IPS-15b (cell line): ENCODE measurements around the gene ADH4.
"Not testable (repeated sequence)": the region's sequence is repeated elsewhere in the genome, so short reads cannot be mapped to it uniquely, and the experiment has no call there.

Source experiments
- H3K27me3 ChIP-seq: one replicate; pipeline ENCODE4 v1.6.1; 2013; ENCODE audit warnings: low read length; ENCODE audit not compliant: control insufficient read depth, insufficient read depth
- H3K36me3 ChIP-seq: one replicate; pipeline ENCODE4 v1.6.1; 2013; ENCODE audit warnings: low read length; ENCODE audit not compliant: control insufficient read depth, insufficient read depth
- H3K4me1 ChIP-seq: one replicate; pipeline ENCODE4 v1.6.1; 2013; ENCODE audit warnings: mild to moderate bottlenecking, low read length; ENCODE audit not compliant: control insufficient read depth, insufficient read depth
- H3K4me3 ChIP-seq: one replicate; pipeline ENCODE4 v1.5.1; 2013; ENCODE audit warnings: low read depth, low read length
- H3K9ac ChIP-seq: one replicate; pipeline ENCODE4 v1.6.1; 2013; ENCODE audit warnings: low read depth, mild to moderate bottlenecking, low read length
- H3K9me3 ChIP-seq: one replicate; pipeline ENCODE4 v1.6.1; 2013; ENCODE audit warnings: mild to moderate bottlenecking, low read length; ENCODE audit not compliant: control insufficient read depth, insufficient read depth

Gene ADH4

GRCh38 chr4:99126376-99126775, 17.7 kb downstream of the ADH4 start:
- H3K27me3 ChIP-seq: no peaks in the 10 kb centered on the region
- H3K9ac ChIP-seq: no peak overlapping the region
- no peaks in the 10 kb centered on the region for H3K36me3 ChIP-seq
- H3K4me3 ChIP-seq: no peak overlapping the region
- peaks cover 6% of the 10 kb centered on the region for H3K9me3 ChIP-seq
- no peaks in the 10 kb centered on the region for H3K4me1 ChIP-seq

GRCh38 chr4:99121008-99121407, 23.1 kb downstream of the ADH4 start:
- no peaks in the 10 kb centered on the region for H3K9me3 ChIP-seq
- H3K4me1 ChIP-seq: no peaks in the 10 kb centered on the region
- no peaks in the 10 kb centered on the region for H3K36me3 ChIP-seq
- H3K27me3 ChIP-seq: no peaks in the 10 kb centered on the region
- no peak overlapping the region for H3K9ac ChIP-seq
- no peak overlapping the region for H3K4me3 ChIP-seq

- Histone ChIP-seq H3K36me3 (no peaks in the 10 kb centered on the region), H3K4me3 (no peak overlapping the region), H3K4me1 (no peaks in the 10 kb centered on the region), H3K27me3 (no peaks in the 10 kb centered on the region), H3K9ac (no peak overlapping the region), H3K9me3 (no peaks in the 10 kb centered on the region)
These were observed 23.6 kb downstream of the ADH4 start for GRCh38 chr4:99120501-99120900.

- Histone ChIP-seq H3K9me3 (no peaks in the 10 kb centered on the region), H3K4me1 (no peaks in the 10 kb centered on the region), H3K4me3 (no peak overlapping the region), H3K9ac (no peak overlapping the region), H3K36me3 (no peaks in the 10 kb centered on the region), H3K27me3 (no peaks in the 10 kb centered on the region)
These were observed 26.0 kb downstream of the ADH4 start for GRCh38 chr4:99117876-99118693.

- H3K36me3 ChIP-seq, H3K27me3 ChIP-seq, H3K9me3 ChIP-seq, H3K4me3 ChIP-seq, H3K9ac ChIP-seq, H3K4me1 ChIP-seq: not testable (repeated sequence)
These were observed 26.8 kb downstream of the ADH4 start for GRCh38 chr4:99117122-99117841.

- not testable (repeated sequence) for H3K4me1 ChIP-seq, H3K36me3 ChIP-seq, H3K27me3 ChIP-seq, H3K4me3 ChIP-seq, H3K9ac ChIP-seq, H3K9me3 ChIP-seq
These were observed 34.8 kb downstream of the ADH4 start for GRCh38 chr4:99109286-99109685.

GRCh38 chr4:99104153-99104552, 39.9 kb downstream of the ADH4 start:
- Histone ChIP-seq H3K9ac (no peak overlapping the region), H3K27me3 (no peaks in the 10 kb centered on the region), H3K4me1 (peaks cover 5% of the 10 kb centered on the region), H3K9me3 (no peaks in the 10 kb centered on the region), H3K4me3 (no peak overlapping the region), H3K36me3 (no peaks in the 10 kb centered on the region)

- Histone ChIP-seq H3K9ac (no peak overlapping the region), H3K27me3 (no peaks in the 10 kb centered on the region), H3K4me1 (peaks cover 5% of the 10 kb centered on the region), H3K9me3 (no peaks in the 10 kb centered on the region), H3K4me3 (no peak overlapping the region), H3K36me3 (no peaks in the 10 kb centered on the region)
These were observed 40.9 kb downstream of the ADH4 start for GRCh38 chr4:99103166-99103565.

- Histone ChIP-seq H3K36me3 (no peaks in the 10 kb centered on the region), H3K9me3 (no peaks in the 10 kb centered on the region), H3K27me3 (no peaks in the 10 kb centered on the region), H3K4me1 (peaks cover 2% of the 10 kb centered on the region), H3K9ac (no peak overlapping the region), H3K4me3 (no peak overlapping the region)
These were observed 41.5 kb downstream of the ADH4 start for GRCh38 chr4:99102634-99103033.

- H3K4me3 ChIP-seq: no peak overlapping the region
- no peaks in the 10 kb centered on the region for H3K9me3 ChIP-seq
- H3K36me3 ChIP-seq: no peaks in the 10 kb centered on the region
These were observed 43.2 kb downstream of the ADH4 start for GRCh38 chr4:99100876-99101275.

GRCh38 chr4:99099814-99100213, 44.3 kb downstream of the ADH4 start:
- not testable (repeated sequence) for H3K4me1 ChIP-seq, H3K9ac ChIP-seq, H3K36me3 ChIP-seq, H3K4me3 ChIP-seq, H3K27me3 ChIP-seq, H3K9me3 ChIP-seq

More at GRCh38 chr4:99100876-99101275, 43.2 kb downstream of the ADH4 start:
- Histone ChIP-seq H3K27me3 (no peaks in the 10 kb centered on the region), H3K4me1 (no peaks in the 10 kb centered on the region), H3K9ac (no peak overlapping the region)

GRCh38 chr4:99099311-99099710, 44.8 kb downstream of the ADH4 start:
- no peak overlapping the region for H3K4me3 ChIP-seq
- H3K27me3 ChIP-seq: no peaks in the 10 kb centered on the region
- no peaks in the 10 kb centered on the region for H3K36me3 ChIP-seq
- no peaks in the 10 kb centered on the region for H3K4me1 ChIP-seq
- H3K9ac ChIP-seq: no peak overlapping the region
- H3K9me3 ChIP-seq: no peaks in the 10 kb centered on the region
